GM21515 (cell line): Measurements from ENCODE around the gene NME4.
A peak's percentile ranks its signal among the peaks of the same experiment; 100 is the strongest.

Experiments used
- ATAC-seq: cut with Tn5 transposase; IDR thresholded peaks from one replicate; pipeline ENCODE4 v1.9.1; 2021; ENCODE audit not compliant: unreplicated experiment

Gene NME4

DNA sequence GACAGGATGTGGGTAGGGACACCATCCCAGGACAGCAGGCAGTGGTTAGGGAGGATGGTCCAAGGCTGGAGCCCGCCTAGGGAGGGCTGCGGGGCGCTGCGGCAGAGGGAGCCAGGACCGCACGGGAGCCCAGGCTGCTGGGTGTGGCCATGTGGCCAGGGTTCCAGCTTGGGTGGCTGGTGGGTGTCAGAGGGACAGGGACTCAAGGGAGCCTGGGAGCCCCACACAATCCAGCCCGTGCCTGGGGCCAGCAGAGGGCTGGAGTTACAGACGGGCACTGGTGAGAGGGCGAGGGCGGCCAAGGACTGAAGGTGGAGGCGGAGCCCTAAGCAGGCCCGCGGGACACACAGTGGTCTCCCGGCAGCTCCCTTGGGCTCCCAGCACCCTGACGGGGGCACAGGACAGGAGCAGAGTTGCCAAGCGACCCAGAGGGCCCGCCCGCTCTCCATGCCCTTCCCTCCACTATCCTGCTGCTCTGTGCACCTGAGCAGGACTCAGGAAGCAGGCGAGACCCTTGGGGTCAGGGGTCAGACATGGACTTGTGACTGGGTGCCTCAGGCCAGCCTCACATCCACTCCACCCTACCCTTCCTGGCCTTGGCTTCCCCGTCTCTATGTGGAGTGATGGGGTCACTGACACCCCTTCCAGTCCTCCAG is 33.8 kb upstream of the NME4 start:
- ATAC-seq: no peak

DNA sequence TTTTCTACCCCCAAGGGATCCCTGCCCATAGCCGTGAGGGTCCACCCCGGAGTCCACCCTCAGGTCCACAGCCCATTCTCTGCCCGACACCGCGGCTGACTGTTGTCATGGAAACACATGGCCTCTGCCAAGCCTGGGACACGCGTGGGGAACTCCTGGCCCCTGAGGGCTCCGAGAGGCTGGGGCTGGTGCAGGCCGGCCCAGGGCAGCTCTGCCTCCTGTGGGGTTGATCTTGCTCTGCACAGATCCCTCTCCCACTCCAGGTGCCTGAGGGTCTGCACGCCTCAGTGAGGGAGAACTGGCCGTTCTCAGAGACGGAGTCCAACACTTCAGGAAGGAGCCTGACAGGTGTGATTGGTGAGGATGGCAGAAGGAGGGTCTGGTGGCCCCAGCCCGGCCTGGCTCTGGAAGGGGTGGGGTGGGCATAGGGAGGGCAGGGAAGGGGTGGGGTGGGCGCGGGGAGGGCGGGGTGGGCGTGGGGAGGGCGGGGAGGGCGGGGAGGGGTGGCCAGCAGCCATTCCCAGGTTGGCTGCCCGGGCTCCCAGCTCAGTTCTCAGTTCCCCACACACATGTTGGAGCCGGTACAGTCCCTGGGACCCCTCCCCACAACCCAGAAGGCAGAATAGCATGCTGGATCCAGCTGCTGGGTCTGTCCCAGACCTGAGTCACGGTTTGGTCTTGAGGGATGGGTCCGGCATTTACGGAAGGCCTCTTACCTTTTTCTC is 33.1 kb upstream of the NME4 start:
- no peak for ATAC-seq

DNA sequence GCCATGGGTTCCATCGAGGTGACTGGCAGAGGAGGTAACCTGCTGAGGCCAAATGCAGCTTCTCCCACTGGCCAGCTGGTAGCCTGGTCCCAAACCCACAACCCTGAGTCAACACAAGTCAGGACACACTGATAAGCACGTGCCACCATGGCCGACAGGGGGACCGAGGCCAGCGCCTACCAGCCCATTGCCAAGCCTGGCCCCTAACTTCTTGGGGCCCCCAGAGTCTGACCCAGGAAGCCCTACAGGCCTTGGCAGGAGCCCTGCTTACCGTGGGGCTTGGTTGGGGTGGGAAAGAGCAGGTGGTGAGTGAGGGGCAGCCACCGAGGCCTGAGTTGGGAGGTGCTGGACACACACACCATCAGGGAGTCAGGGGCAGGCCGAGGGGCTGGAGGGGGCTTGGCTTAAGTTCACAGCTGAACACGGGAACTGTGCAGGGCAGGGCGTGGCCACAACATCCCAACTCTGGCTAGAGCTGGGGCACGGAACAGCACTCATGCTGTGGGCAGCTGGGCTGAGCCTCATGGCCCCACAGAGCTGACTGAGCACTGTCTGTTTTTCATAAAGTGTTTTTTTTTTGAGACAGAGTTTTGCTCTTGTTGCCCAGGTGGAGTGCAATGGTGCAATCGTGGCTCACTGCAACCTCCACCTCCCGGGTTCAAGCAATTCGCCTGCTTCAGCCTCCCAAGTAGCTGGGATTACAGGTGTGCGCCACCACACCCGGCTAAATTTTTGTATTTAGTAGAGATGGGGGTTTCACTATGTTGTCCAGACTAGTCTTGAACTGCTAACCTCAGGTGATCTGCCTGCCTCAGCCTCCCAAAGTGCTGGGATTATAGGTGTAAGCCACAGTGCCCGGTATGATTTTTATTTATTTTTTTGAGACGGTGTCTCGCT is 32.2 kb upstream of the NME4 start:
- no peak for ATAC-seq

DNA sequence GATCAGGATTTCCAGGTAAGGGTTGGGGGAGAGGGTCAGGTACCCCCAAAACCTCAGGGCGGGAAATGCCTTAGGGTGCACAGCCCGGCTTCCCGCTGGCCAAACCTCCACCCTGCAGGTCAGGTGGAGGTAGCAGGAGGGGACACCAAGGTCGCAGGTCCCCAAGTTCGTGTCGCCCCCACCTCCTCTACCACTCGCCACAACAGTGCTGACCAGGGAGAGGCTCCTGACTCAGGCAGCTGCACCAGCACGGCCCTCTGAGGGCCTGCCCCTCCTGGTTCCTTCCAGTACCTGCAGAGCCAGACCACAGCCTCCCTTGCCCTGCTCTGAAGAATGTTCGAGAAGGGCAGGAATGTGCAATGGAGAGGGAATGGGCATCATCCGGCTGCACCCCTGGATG is 30.5 kb upstream of the NME4 start:
- no peak for ATAC-seq

DNA sequence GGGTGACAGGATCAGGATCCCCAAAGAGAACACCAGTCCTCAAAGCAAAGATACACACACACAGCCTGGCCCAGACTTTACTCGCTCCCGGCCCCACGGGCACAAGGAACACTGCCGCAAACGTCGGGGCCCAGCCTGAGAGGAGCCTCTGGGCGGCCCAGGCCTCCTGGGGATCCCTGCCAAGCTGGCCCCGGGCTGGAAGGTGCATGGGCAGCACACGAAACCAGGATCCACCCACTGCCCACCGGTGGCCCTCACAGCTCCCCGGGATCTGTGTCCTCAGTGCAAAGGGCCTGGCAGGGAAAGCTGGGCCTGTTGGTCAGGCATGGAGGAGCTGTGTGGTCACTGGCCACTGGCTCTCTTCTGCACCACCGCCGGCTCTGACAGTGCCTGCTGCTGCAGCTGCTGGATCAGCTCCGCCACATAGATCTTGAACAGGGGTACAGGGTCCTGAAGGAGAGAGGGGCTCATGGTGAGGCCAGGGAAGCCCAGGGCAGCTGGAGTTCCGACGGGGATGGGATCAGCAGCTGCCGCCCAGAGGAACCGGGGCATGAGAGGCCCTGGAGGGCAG is 29.6 kb upstream of the NME4 start:
- ATAC-seq: no peak

DNA sequence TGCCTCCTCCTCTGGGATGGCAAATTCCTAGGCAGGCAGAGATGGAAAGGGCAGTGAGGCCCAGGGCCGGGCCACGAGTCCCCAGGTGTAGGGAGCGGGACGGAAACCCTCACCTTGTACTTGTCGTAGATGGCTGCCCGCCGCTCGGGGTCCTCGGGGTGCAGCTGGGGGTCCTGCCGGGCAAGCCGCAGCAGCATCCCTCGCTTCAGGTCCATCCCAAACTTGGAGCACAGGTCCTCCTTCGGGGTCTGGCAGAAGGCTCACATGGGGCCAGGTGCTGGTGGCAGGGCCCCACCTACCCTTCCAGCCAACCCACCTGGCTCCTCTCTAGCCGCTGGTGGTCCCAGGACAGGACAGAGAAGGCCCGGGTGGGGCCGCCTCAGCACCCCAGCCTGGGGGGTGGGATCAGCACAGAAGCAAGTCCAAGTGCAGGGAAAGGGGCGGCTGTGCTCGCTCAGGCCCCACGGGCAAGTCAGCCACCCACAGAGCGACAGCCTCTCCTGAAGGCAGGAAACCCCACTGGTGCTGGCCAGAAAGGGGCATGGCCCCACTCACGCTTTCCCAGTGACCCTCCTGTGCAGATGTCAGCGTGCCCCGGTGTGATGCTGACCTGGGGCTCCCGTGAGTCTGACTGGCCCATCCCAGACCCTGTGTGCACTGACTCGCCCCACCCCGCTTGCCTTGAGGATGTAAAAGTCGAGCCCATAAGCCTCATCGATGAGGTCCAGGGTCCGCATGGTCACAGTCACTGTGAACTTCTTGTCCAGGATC is 28.4 kb upstream of the NME4 start:
- no peak for ATAC-seq

DNA sequence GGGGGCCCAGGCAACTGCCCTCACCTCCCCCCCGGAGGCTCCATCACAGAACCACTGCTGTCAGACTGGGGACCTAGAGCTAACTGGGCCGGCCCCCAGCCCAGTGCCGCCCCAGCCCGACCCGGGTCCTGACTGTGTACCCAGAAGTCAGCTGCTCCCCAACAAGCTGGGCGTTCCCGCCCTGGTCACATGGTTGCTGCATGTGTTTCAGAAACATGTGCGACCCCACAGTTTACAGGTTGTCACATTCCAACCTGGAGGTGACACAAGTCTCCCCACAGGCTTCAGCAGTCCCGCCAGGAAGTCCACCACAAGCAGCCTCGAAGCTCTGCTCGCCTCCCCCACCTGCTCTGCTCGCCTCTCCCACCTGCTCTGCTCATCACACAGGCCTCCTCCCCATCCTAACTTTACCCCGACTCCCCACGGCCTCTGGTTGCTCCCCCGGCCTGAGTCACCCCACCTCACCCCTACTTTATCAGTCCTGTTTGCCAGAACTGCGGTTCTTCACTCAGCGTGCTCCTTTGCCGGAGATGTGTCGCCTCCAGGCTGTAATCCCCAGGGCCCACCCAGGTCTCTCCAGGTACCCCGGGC is 27.6 kb upstream of the NME4 start:
- ATAC-seq: no peak

DNA sequence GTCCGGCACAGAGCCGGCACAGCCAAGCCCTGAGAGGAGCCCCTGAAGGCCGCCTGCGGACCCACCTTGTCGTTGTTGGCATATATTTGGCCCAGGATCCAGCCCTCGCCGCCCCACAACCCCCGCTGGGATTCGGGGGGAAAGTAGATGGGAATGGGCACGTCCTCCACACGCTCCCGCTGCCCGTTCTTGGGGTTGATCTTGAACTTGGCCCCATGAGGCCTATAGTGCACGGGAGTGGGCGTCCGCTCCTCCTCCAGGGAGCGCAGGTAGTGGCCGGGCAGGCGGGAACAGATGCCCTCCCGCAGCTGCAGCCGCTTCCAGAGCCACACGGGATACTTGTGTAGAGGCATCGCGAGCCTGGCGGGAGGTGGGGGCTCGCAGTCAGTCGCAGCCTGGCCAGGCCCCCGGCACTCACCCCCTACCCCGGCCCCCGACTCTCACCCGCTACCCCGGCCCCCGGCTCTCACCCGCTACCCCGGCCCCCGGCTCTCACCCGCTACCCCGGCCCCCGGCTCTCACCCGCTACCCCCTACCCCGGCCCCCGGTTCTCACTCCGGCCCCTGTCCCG is 27.0 kb upstream of the NME4 start:
- no peak for ATAC-seq

DNA sequence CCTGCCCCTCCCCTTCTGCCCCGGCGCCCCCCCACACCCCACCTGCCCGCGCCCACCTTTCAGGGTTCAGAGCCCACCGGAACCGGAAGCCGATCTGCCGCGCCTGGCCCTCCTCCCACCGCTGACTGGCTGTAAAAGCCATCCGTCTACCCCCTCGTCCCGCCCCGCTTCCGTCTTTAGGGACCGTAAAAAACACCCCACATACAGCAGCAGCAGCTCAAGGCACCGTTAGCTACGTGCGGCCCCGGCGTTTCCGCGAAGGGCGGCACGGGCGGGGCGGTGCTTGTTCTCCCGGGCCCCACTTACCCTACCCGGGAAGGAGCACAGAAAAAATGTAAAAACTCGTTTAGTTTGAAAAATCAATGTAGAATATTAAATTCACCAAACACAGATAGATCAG is 26.6 kb upstream of the NME4 start, which contains the start of gene MRPL28:
Gene MRPL28, minus strand, starts transcription at position 96 of the 400 bp plus-strand sequence. CDS start 320 bp downstream, outside the sequence.
- ATAC-seq: peak; percentile 75

DNA sequence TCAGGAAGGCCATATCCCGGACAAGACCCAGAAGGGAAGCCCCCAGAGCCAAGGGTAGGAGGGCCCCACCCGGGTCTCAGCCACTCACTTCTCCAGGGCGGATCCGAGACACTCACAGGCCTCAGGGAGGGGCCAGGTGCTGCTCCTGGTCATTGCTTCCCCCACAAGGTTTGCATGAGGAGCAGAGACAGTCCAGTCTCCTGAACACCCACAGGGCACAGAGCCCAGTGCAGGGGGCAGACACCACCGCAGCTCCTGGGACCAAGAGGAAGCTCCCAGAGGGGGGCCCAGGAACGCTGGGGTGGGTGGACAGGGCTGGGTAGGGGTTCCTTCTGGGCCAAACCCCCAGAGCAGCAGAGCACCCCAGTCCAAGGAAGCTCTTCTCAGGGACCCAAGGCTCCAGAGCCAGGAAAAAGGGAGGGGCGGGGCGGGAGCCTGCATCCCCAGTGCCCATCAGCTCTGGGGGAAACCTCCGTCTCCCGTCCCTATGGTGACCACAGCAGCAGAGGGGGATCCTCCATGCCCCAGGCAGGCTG is 26.0 kb upstream of the NME4 start:
- ATAC-seq: no peak

DNA sequence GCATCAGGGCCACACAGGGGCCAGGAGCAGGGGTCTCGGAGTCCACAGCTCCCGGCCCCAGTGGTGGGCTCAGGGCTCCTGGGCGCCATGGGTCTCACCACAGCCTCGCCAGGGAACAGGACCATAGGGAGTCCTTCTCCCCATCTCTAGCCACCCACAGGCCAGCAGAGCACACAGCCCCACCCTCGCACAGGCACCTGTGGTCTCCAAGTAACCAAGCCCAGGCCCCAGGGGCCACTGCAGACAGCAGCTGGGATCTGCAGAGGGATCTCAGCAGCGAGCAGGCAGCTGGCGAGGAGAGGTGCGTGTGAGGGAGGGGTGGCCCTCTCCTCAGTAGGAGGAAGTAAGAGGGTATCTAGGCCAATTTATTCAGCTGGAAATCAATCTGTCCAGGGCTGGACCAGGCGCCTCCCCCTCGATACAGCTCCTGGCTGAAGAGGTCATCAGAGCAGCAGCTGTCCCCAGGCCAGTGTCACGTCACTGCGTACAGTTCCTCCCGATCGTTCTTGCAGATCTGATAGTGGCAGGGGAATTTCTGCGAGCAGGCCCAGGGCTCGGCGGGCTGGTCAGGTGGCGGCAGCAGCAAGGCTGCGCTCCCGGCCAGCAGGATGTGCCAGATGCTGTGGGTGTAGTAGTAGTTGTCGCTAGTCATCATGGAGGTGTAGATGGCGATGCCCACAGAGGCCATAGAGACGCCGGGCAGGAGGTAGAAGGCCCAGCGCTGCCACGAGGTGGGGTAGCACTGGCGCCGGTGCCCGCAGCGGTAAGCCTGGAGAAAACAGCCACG is 25.3 kb upstream of the NME4 start:
- no peak for ATAC-seq

DNA sequence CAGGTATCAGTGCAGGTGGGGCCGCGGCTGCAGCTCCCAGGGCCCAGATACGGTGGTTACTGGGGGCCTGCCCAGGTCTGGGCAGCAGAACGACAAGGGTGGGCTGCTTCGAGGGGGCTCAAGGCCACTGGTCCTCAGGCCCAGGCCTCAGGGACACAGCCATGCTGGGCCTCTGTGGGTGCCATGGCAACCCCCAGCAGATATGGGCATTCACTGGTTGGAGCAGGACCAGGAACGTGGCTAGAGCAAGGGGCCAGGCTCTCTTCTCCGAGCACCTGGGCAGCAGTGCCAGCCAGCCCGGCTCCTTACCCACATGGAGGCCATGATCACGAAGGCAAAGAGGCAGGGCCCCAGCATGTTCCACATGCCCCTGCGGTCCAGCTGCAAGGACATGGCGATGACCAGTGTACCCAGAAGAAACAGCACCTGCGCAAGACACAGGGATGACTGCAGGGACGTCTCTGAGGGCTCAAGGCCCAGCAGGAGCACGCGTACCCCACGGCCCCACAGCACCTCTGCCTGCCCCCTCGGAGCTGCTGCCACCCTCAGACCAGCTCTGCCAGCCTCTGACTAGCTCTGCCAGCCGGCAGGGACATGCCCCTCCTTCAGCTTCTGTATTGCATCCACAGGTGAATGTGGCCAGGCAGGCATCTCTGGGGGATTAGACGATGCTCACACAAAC is 24.6 kb upstream of the NME4 start:
- no peak for ATAC-seq

DNA sequence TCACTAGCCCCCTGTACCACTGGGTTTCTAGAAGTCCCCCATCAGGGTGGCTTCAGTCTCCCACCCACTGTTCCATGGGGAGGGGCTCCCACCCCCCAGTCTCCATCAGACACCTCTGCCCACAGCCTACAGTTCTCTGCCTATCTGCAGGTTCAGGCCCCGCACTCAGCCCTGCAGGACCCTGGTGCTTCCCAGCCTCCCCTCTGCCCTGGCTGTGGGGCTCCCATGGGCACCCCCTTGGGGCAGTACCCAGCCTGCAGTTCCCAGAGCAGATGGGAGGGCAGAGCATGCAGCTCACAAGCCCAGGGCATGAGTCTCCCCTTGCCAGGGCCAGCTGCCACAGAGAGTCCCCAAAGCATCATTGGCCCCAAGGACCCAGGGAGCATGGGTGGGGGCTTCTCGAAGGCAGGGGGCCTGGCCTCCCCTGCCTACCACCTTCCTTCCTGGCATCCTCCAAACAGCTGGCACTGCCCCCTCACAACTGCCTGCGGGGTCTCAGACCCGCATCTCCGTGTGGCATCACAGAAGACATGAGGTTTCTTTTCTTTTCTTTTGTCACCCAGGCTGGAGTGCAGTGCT is 23.9 kb upstream of the NME4 start:
- ATAC-seq: no peak

DNA sequence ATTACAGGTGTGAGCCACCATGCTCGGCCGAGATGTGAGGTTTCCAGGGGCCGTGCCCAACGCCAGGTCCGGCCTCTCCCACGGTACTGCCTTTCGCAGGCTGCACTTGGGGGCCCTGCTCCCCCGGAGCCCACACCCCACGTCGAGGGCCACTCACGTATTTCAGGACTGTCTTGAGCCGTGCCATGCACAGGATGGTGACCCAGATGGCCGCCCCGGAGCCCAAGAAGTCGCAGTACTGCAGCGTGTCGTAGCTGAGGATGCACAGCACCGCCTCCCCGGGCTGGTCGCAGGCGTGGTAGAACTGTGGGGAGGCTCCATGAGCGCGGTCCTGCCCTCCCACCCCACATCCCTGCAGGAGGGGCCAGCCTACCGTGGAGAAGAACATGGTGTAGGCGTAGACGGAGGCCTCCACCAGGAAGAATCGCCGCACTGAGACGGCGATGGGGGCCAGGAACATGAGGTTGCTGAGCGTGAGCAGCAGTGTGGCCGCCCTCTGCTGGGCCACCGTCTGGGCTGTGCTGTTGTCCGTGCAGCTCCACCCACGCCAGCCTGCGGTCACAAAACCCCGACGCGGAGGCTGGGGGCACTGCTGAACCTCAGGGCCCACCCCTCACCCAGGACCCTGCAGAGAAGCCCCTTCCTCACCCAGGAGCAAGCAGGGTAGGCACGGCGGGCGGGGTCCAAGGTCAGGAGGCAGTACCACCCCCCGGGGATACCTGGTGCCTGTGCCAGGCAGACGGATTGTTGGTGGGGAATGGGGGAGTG is 23.0 kb upstream of the NME4 start:
- ATAC-seq: no peak

DNA sequence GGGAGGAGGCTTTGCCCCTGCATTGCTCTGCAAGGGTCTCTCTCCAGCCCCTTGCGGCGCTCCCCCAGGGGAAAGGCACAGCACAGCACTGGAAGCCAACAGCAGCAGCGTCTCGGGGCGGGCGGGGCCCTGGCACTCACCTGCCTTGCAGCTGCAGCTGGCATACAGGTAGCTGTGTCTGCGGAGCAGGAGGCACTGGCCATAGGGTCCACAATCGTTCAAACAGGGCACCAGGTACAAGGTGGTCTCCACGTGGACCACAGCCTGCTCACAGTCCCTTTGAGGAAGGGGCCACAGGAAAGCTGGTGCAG is 22.4 kb upstream of the NME4 start:
- ATAC-seq: no peak

DNA sequence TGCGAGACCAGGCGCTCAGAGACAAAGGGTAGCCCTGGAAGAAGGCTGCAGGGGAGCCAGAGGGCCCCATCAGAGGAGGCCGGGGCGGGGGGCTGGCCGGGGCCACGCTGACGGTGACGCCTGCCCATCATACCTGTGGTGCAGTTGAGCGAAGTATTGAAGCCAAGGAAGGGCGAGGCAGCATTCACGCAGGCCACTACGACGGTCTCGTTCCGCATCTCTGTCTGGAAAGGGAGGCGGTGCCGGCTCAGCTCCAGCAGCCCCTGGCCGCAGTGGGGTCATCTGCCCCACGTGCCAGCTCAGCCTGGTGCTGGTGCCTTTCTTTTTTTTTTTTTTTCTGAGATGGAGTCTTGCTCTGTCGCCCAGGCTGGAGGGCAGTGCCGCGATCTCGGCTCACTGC is 21.8 kb upstream of the NME4 start:
- no peak for ATAC-seq
